ENCODE data around the gene KLF2. TPM values are rescaled to one million over a fixed set of nuclear protein-coding genes. Genes with fewer than 3 reads are reported as not detected.

KLF2 gene
- polyA plus RNA-seq, 1 donor = 21.7 TPM

DNA sequence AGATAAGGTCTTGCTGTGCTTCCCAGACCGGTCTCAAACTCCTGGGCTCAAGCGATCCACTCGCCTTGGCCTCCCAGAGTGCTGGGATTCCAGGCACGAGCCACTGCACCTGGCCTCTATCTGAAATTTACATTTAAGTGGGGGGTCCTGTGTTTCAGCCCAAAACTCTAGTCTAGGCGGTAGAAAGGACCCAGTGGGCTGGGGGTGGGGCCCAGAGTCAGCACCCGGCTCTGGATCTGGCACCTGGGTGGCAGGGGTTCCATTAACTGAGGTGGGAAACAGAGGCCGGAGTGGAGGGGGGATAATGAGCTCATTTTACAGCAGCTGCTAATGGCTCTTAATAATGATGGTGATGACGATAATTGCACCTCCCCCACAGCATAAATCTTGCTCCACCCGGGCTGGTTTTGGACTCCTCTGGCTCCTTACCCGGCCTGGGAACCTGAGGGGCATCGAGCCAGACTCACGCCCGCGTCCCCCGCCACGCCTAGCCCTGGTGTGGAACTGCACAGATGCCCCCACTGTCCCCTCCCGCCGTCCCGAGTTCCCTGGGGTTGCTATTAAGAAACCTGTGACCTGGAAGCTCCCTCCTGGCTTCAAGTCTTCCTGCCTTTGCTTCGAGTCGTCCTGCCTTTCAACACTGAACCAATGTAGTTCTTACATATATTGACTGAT lies 17.8 kb upstream of the KLF2 start:
- no peaks in the 10 kb centered on the region for H3K9me3 ChIP-seq (ENCODE audit: control insufficient read depth, low read depth, low read length)
- no peaks in the 10 kb centered on the region for H3K36me3 ChIP-seq (ENCODE audit: control insufficient read depth, insufficient read depth, low read length)
- no peaks in the 10 kb centered on the region for H3K27me3 ChIP-seq (ENCODE audit: control insufficient read depth, insufficient read depth, low read length)
- no peaks in the 10 kb centered on the region for H3K4me1 ChIP-seq (ENCODE audit: control insufficient read depth, insufficient read depth, low read length)
- no CpG with 5 or more reads among the region's 21 CpGs for WGBS (ENCODE audit: insufficient coverage, low lambda C conversion rate)
- H3K27ac ChIP-seq (ENCODE audit: low read length) = no peak overlapping the region
- no peak for DNase-seq
- H3K4me3 ChIP-seq (ENCODE audit: low read length) = no peak overlapping the region

DNA sequence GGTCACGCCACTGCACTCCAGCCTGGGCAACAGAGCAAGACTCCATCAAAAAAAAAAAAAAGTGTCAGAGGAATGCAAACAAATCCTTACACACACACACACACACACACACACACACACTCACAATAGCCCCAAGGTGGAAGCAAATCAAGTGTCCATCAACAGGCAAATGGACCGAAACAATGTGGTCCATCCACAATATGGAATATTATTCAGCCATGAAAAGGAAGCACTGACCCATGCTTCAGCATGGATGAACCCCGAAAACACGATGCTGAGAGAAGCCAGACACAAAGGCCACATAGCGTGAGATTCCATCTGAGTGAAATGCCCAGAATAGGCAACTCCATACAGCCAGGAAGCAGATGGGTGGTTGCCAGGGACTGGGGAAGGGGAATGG lies 16.5 kb upstream of the KLF2 start:
- no peaks in the 10 kb centered on the region for H3K27me3 ChIP-seq (ENCODE audit: control insufficient read depth, insufficient read depth, low read length)
- H3K36me3 ChIP-seq (ENCODE audit: control insufficient read depth, insufficient read depth, low read length) = no peaks in the 10 kb centered on the region
- H3K4me1 ChIP-seq (ENCODE audit: control insufficient read depth, insufficient read depth, low read length) = no peaks in the 10 kb centered on the region
- no peak for DNase-seq
- no peak overlapping the region for H3K27ac ChIP-seq (ENCODE audit: low read length)
- H3K4me3 ChIP-seq (ENCODE audit: low read length) = no peak overlapping the region
- 80% methylated on average over 1 of the region's 5 CpGs for WGBS (ENCODE audit: insufficient coverage, low lambda C conversion rate)
- H3K9me3 ChIP-seq (ENCODE audit: control insufficient read depth, low read depth, low read length) = no peaks in the 10 kb centered on the region

DNA sequence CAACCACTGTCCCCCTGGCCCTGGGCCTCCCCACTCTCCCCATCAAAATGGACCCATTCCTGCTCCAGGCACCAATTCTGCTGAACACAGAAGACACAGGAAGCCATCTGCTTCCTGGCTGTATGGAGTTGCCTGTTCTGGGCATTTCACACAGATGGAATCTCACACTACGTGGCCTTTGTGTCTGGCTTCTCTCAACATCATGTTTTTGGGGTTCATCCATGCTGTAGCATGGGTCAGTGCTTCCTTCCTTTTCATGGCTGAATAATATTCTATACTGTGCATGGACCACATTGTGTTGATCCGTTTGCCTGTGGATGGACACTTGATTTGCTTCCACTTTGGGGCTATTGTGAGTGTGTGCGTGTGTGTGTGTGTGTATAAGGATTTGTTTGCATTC lies 15.0 kb upstream of the KLF2 start:
- Histone ChIP-seq H3K9me3 (ENCODE audit: control insufficient read depth, low read depth, low read length) (no peaks in the 10 kb centered on the region), H3K36me3 (ENCODE audit: control insufficient read depth, insufficient read depth, low read length) (no peaks in the 10 kb centered on the region), H3K27me3 (ENCODE audit: control insufficient read depth, insufficient read depth, low read length) (no peaks in the 10 kb centered on the region), H3K4me3 (ENCODE audit: low read length) (no peak overlapping the region), H3K27ac (ENCODE audit: low read length) (no peak overlapping the region), H3K4me1 (ENCODE audit: control insufficient read depth, insufficient read depth, low read length) (no peaks in the 10 kb centered on the region)
- 100% methylated on average over 1 of the region's 3 CpGs for WGBS (ENCODE audit: insufficient coverage, low lambda C conversion rate)
- no peak for DNase-seq

DNA sequence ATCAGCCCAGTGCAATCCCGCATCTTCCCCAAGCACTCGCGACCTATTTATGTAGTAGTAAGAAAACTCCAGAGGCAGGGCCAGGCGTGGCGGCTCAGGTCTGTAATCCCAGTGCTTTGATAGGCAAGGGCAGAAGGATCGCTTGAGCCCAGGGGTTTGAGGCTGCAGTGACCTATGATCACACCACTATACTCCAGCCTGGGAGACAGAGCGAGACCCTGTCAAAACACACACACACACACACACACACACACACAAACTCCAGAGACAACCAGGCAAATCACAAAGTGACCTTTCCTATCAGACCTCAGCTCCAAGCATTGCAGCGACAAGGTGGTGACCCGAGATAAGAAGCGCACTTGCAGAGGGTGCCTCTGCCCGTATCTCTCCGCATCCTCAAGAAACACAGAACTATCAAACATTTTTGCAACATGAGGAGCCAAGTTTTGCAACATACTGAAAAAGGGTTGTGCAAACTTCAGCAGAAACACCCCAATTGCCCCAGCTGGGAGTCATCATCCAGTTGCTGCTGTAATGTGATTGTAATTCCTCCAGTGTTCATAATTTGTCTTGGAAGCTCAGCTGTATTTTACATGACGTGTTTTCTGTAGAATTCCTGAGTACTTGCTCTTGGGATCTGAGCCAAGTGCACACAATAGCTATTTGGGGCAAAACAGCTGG lies 8.7 kb upstream of the KLF2 start:
- no peak overlapping the region for H3K4me3 ChIP-seq (ENCODE audit: low read length)
- H3K36me3 ChIP-seq (ENCODE audit: control insufficient read depth, insufficient read depth, low read length) = no peaks in the 10 kb centered on the region
- H3K27me3 ChIP-seq (ENCODE audit: control insufficient read depth, insufficient read depth, low read length) = no peaks in the 10 kb centered on the region
- H3K4me1 ChIP-seq (ENCODE audit: control insufficient read depth, insufficient read depth, low read length) = peaks cover 13% of the 10 kb centered on the region
- peak overlapping the region; percentile 82 for H3K27ac ChIP-seq (ENCODE audit: low read length)
- no CpG with 5 or more reads among the region's 13 CpGs for WGBS (ENCODE audit: insufficient coverage, low lambda C conversion rate)
- no peaks in the 10 kb centered on the region for H3K9me3 ChIP-seq (ENCODE audit: control insufficient read depth, low read depth, low read length)
- peak; percentile 84 to 87 for DNase-seq

DNA sequence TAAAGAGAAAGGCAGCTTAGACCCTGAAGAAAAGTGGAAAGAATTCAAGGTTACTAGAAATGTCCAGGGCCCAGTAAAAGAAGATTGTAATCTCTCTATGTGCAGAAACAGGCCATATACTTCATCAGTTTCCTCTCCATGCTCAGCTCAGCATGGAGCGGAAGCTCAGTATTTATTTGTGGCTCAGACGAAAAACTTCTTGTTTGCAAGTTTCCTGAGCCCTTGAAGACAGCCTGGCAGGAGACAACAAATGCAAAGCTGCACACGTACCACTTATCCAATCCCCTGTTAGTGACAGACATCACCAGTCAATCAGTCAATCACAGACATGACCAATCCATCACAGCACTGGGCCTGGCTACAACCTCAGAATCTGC lies 8.1 kb upstream of the KLF2 start:
- no peak overlapping the region for H3K4me3 ChIP-seq (ENCODE audit: low read length)
- H3K4me1 ChIP-seq (ENCODE audit: control insufficient read depth, insufficient read depth, low read length) = peaks cover 13% of the 10 kb centered on the region
- no peaks in the 10 kb centered on the region for H3K27me3 ChIP-seq (ENCODE audit: control insufficient read depth, insufficient read depth, low read length)
- H3K9me3 ChIP-seq (ENCODE audit: control insufficient read depth, low read depth, low read length) = no peaks in the 10 kb centered on the region
- 80% methylated on average over 1 of the region's 3 CpGs for WGBS (ENCODE audit: insufficient coverage, low lambda C conversion rate)
- no peaks in the 10 kb centered on the region for H3K36me3 ChIP-seq (ENCODE audit: control insufficient read depth, insufficient read depth, low read length)
- H3K27ac ChIP-seq (ENCODE audit: low read length) = peak overlapping the region; percentile 82
- no peak for DNase-seq

DNA sequence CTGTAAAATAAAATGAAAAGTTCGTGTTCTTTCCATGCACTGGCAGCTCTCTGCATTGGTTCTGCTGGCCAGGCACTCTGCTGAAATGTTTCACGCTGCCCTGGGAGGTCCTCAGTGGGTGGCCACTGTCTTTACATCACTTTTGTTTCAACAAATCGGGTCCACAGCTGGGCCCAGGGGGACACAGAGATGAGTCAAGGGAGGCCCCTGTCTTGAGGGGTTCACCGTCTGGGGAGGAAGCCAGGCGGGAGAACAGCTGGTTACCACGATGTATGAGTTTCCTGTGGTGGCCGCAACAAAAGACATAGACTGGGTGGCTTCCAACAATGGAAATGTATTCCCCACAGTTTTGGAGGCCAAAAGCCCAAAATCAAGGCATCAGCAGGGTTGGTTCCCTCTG lies 5.1 kb upstream of the KLF2 start:
- peaks cover 16% of the 10 kb centered on the region for H3K4me1 ChIP-seq (ENCODE audit: control insufficient read depth, insufficient read depth, low read length)
- H3K36me3 ChIP-seq (ENCODE audit: control insufficient read depth, insufficient read depth, low read length) = no peaks in the 10 kb centered on the region
- H3K27me3 ChIP-seq (ENCODE audit: control insufficient read depth, insufficient read depth, low read length) = peaks cover 4% of the 10 kb centered on the region
- WGBS (ENCODE audit: insufficient coverage, low lambda C conversion rate) = 60% methylated on average over 1 of the region's 7 CpGs
- no peak overlapping the region for H3K27ac ChIP-seq (ENCODE audit: low read length)
- DNase-seq = no peak
- H3K9me3 ChIP-seq (ENCODE audit: control insufficient read depth, low read depth, low read length) = no peaks in the 10 kb centered on the region
- H3K4me3 ChIP-seq (ENCODE audit: low read length) = no peak overlapping the region

DNA sequence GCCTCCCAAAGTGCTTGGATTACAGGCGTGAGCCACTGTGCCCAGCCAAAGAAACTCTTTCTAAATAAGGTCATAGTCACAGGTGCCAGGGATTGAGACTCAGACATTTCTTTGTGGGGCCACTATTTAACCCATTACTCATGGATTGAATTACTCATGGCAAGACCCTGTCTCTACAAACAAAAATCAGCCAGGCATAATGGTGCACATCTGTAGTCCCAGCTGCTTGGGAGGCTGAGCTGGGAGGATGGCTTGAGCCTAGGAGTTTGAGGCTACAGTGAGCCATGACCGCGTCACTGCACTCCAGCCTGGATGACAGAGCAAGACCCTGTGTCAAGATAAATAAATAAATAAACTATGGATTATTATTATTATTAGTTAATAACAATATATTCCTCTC lies 3.6 kb upstream of the KLF2 start:
- Histone ChIP-seq H3K27ac (ENCODE audit: low read length) (no peak overlapping the region), H3K27me3 (ENCODE audit: control insufficient read depth, insufficient read depth, low read length) (peaks cover 6% of the 10 kb centered on the region), H3K4me1 (ENCODE audit: control insufficient read depth, insufficient read depth, low read length) (peaks cover 15% of the 10 kb centered on the region), H3K9me3 (ENCODE audit: control insufficient read depth, low read depth, low read length) (no peaks in the 10 kb centered on the region), H3K36me3 (ENCODE audit: control insufficient read depth, insufficient read depth, low read length) (no peaks in the 10 kb centered on the region), H3K4me3 (ENCODE audit: low read length) (no peak overlapping the region)
- no peak for DNase-seq
- no CpG with 5 or more reads among the region's 3 CpGs for WGBS (ENCODE audit: insufficient coverage, low lambda C conversion rate)

DNA sequence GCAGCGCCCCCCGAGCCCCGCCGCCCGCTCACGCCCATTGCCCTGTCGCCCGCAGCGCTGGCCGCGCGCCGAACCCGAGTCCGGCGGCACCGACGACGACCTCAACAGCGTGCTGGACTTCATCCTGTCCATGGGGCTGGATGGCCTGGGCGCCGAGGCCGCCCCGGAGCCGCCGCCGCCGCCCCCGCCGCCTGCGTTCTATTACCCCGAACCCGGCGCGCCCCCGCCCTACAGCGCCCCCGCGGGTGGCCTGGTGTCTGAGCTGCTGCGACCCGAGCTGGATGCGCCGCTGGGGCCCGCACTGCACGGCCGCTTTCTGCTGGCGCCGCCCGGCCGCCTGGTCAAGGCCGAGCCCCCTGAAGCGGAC lies 518 bp downstream of the KLF2 start:
- WGBS (ENCODE audit: insufficient coverage, low lambda C conversion rate) = no CpG with 5 or more reads among the region's 52 CpGs
- peaks cover 9% of the 10 kb centered on the region for H3K4me1 ChIP-seq (ENCODE audit: control insufficient read depth, insufficient read depth, low read length)
- no peak overlapping the region for H3K27ac ChIP-seq (ENCODE audit: low read length)
- peak in 1 of 2 donors; percentile 39 for DNase-seq
- H3K27me3 ChIP-seq (ENCODE audit: control insufficient read depth, insufficient read depth, low read length) = peaks cover 10% of the 10 kb centered on the region
- H3K9me3 ChIP-seq (ENCODE audit: control insufficient read depth, low read depth, low read length) = no peaks in the 10 kb centered on the region
- peaks cover 13% of the 10 kb centered on the region for H3K36me3 ChIP-seq (ENCODE audit: control insufficient read depth, insufficient read depth, low read length)
- H3K4me3 ChIP-seq (ENCODE audit: low read length) = peak overlapping the region; percentile 38

DNA sequence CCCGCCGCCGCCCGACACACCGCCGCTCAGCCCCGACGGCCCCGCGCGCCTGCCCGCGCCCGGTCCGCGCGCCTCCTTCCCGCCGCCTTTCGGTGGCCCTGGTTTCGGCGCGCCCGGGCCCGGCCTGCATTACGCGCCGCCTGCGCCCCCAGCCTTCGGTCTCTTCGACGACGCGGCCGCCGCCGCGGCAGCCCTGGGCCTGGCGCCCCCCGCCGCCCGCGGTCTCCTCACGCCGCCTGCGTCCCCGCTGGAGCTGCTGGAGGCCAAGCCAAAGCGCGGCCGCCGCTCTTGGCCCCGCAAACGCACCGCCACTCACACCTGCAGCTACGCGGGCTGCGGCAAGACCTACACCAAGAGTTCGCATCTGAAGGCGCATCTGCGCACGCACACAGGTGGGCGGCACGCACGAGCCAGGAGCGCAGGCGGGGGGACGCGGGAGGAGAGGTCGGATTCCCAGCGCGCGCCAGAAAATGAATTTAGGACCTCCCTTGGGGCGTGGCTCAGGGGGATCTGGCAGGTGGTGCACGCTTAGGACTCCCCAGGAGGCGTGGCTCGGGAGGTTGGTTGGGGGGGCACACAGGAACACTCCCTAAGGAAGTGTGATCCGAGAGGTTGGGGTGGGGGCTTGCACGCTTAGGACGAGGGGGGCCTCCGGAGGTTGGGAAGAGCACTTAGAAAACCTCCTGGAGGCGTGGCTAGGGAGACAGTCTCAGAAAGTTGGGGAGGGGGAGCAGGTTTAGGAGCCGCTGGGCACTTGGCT lies 1.2 kb downstream of the KLF2 start:
- Histone ChIP-seq H3K4me1 (ENCODE audit: control insufficient read depth, insufficient read depth, low read length) (peaks cover 13% of the 10 kb centered on the region), H3K36me3 (ENCODE audit: control insufficient read depth, insufficient read depth, low read length) (peaks cover 13% of the 10 kb centered on the region), H3K9me3 (ENCODE audit: control insufficient read depth, low read depth, low read length) (no peaks in the 10 kb centered on the region), H3K4me3 (ENCODE audit: low read length) (peak overlapping the region; percentile 46), H3K27me3 (ENCODE audit: control insufficient read depth, insufficient read depth, low read length) (peaks cover 10% of the 10 kb centered on the region), H3K27ac (ENCODE audit: low read length) (no peak overlapping the region)
- WGBS (ENCODE audit: insufficient coverage, low lambda C conversion rate) = no CpG with 5 or more reads among the region's 82 CpGs
- peak in 1 of 2 donors; percentile 46 for DNase-seq

DNA sequence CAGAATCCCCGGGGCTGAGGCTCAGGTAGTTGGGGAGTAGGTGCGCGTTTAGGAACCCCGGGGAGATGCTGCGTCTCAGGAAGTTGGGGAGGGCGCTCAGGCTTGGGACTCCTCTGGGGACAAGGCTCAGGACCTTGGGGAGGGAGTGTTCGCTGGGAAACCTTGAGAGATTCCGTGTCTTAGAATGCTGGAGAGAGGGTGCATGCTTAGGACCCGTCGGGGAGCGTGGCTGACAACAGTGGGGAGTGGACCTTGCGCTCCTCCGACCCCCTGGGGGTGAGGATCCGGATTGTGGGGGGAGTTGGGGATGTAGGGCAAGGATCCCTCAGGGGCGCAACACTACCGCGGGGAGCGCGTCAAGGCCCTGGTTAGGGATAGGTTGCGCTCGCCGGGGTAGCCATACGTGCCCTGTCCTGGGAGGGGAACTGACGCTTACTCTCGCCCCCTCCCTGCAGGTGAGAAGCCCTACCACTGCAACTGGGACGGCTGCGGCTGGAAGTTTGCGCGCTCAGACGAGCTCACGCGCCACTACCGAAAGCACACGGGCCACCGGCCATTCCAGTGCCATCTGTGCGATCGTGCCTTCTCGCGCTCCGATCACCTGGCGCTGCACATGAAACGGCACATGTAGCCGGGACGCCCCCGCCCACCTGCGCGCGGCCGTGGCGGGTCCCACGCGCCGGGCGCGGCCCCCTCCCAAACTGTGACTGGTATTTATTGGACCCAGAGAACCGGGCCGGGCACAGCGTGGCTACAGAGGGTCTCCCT lies 2.0 kb downstream of the KLF2 start:
- no CpG with 5 or more reads among the region's 58 CpGs for WGBS (ENCODE audit: insufficient coverage, low lambda C conversion rate)
- Histone ChIP-seq H3K4me3 (ENCODE audit: low read length) (peak overlapping the region; percentile 46), H3K36me3 (ENCODE audit: control insufficient read depth, insufficient read depth, low read length) (peaks cover 13% of the 10 kb centered on the region), H3K27me3 (ENCODE audit: control insufficient read depth, insufficient read depth, low read length) (peaks cover 10% of the 10 kb centered on the region), H3K27ac (ENCODE audit: low read length) (no peak overlapping the region), H3K9me3 (ENCODE audit: control insufficient read depth, low read depth, low read length) (no peaks in the 10 kb centered on the region), H3K4me1 (ENCODE audit: control insufficient read depth, insufficient read depth, low read length) (peaks cover 13% of the 10 kb centered on the region)
- peak in 1 of 2 donors; percentile 10 for DNase-seq

Data from large intestine (tissue), 3 donors.